Gastrocnemius medialis (tissue), 4 donors: ENCODE measurements around the gene TMEM229B.

Experiments
- POLR2A ChIP-seq, 2 donors: fragments of 450-650 bp; IDR thresholded peaks; one replicate each; pipeline ENCODE4 v1.6.1; 2017; ENCODE audit warnings: antibody characterized with exemption in 2 of 2, mild to moderate bottlenecking in 2 of 2, moderate library complexity in 2 of 2
- TF ChIP-seq, protein P1 (sequence below), 5 experiments: fragments of 450-650 bp in 3 of 5; fragments of 200-600 bp in 2 of 5; sonication (generic) in 2 of 5; IDR thresholded peaks in 4 of 5; conservative IDR thresholded peaks in 1 of 5; 1 replicate in 4 of 5; 2 replicates in 1 of 5; pipeline ENCODE4 v1.5.1; 2016 to 2019; ENCODE audit warnings: antibody characterized with exemption in 5 of 5, mild to moderate bottlenecking in 3 of 5, moderate library complexity in 3 of 5

DNA sequence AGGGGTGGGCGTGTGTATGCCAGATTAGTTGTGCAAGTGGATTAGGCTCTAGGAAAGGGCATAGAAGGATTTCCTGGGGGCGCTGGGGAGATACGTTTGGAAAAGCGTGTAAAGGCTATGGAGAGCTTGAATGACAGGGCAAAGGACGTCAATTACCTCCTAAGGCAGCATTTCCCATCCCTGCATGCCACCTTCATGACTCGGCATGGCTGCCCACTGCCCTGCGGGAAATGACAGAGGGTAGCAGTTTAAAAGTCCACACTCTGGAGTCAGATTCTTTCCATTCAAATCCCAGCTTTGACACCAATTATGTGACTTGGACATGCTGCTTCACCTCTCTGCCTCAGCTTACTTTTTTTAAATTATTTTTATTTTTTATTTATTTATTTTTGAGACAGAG lies 14.8 kb upstream of the TMEM229B start:
- TF ChIP-seq, protein P1, sequence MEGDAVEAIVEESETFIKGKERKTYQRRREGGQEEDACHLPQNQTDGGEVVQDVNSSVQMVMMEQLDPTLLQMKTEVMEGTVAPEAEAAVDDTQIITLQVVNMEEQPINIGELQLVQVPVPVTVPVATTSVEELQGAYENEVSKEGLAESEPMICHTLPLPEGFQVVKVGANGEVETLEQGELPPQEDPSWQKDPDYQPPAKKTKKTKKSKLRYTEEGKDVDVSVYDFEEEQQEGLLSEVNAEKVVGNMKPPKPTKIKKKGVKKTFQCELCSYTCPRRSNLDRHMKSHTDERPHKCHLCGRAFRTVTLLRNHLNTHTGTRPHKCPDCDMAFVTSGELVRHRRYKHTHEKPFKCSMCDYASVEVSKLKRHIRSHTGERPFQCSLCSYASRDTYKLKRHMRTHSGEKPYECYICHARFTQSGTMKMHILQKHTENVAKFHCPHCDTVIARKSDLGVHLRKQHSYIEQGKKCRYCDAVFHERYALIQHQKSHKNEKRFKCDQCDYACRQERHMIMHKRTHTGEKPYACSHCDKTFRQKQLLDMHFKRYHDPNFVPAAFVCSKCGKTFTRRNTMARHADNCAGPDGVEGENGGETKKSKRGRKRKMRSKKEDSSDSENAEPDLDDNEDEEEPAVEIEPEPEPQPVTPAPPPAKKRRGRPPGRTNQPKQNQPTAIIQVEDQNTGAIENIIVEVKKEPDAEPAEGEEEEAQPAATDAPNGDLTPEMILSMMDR (IDR thresholded peaks at IDR 0.05 in 4 of 5, conservative IDR thresholded peaks at IDR 0.05 in 1 of 5): no peak
- TF ChIP-seq POLR2A (IDR thresholded peaks at IDR 0.05): no peak
